Stimulated activated CD8-positive, alpha-beta memory T cell treated with anti-CD3 and anti-CD28 coated beads, Interleukin-12 subunit alpha, Interleukin-12 subunit beta, amount 100 ng/mL, for 4 hours (primary cell): ENCODE data around the gene PDGFD.

Experiments
- DNase-seq: peaks from one replicate; pipeline ENCODE4 v3.0.0-alpha.2; 2020; ENCODE audit warnings: low read depth

The PDGFD gene

DNA sequence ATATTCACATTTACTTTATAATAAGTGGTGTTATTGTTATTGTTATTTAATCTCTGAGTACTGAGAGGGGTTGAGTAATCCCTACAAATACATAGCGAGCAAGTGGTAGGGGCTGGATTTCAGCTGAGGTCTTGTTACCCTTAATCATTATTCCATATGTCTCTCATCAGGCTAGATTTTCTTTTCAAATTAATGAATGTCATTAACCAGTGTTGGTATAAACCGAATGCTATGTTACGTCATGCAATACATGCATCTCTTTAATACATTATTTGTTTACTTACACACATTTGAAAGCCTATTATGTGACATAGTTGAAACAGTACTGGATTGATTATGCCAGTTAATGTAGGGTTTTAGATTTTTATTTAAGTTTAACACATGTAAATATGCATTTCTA is 18.9 kb downstream of the PDGFD start:
- DNase-seq = no peak

DNA sequence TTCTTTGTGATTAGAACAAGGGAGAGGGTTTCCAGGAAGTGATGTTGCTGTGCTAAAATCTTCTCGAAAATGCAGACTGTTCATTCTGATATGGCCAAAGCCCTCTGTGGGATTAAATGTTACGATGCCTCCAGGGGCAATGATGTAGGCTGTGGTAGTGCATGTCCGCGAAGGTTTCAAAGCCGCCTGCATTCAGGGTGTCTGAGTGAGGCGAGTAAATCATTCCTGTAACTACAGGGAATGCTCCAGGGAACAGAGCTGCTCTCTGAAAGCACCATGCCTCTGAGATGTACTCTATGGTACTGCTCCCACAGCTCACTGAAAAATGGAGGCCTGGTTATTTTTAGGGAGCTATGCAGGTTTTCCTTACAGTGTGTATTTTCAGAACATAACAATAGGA is 21.2 kb downstream of the PDGFD start:
- no peak for DNase-seq

DNA sequence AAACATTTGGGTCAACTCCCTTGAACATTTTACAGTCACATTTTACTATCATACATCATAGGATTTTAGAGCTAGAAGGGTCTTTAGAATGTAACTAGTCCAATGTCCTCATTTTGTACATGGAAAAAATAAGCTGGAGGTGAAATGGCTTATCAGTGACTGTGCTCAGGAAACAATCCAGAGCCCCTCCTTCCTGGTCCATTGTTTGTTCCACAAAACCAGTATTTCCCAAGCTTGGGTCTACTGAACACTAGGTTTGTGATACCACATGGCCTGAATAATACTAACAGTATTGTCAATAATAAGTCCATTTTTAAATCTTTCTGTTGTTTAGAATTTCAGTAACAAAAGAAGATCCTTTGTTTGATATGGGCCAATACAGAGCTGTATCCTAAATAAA is 27.1 kb downstream of the PDGFD start:
- DNase-seq = no peak

DNA sequence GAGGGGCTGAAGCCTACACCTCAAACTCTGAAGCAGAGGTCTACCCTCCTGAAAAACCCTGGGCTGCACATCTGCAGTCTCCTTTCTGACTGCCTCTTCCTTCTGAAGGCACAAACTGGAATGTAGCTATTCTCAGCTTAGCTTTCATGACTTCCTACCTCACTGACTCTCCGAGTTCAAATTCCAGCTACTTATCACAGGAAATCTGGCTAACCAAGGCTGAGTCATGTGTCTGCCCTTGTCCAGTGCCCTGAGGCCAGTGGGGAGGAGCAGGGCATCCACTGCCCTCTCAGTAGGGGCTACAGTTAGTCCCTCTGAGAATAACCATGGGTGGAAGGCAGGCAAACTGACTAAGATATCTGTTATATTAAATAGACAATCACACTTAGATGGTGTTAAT is 29.2 kb downstream of the PDGFD start:
- DNase-seq = no peak

DNA sequence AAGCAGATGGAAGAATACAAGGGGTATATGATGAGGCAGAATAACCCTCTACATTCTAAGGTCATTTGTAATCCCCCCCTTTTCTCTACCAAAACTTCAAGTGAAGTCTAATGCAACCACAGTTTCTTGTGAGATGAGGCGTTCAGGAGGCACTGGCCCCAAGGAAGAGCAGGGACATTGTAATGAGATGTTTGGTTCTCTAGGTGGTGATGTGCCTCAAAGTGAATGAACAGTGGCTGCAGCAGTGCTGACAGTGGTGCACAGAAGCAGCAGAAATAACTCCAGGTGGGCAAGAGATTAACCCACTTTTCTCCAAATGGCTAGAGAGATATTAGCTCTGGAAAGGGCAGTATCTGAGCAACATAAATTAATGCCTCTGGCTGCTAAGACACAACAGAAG is 33.8 kb downstream of the PDGFD start:
- DNase-seq = no peak

DNA sequence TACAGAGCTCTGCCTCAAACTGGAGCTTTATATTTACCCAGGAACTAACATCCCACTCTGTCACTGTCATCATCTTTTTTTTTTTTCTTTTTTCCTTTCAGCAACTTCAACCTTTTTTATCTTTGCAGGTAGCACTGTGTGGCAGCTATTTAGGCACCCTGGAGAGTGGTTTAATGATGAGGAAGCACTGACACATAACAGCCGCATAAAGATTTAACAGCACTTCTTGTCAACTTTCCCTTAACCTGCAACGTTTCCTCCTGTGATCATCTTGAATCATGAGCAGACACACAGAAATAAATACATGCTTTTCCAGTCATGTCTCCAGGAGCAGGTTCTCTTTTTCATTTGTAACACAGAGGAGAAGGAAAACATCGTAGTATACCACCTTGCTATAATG is 34.8 kb downstream of the PDGFD start:
- DNase-seq = no peak

DNA sequence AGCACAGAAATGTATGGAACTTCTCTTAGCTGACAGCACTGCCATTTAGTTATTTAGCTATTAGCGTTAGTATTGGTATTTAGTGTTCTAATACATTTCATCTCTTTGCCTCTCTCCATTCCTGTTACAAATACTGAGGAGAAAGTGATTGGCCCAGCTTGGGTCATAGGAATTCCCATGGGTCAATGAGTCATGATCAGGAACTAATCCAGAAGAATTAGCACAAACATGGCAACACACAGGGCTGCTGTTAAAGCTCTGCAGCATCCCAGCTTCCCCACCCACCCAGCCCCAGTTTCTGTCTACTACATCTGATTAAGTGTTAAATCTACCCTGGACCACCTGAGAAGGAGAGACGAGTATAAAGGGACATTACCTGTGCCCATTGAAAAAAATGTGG is 36.1 kb downstream of the PDGFD start:
- no peak for DNase-seq

DNA sequence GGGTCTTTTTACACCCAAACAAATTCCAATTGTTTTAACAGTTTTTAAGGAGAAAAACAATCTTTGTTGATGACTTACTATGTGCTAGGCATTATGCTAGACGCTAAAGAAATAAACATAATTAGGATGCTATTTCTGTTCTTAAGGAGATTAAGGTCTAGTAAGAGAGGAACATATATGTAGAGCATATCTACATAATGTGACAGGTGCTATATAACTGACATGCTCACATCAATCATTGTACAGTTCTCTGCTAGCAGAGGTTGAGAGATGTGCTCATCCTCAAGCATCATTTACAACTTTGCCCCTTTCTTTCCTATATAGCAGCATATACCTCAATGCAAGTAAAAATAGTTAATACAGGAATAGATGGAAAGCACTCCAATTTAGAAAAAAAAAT is 37.5 kb downstream of the PDGFD start:
- DNase-seq = no peak

DNA sequence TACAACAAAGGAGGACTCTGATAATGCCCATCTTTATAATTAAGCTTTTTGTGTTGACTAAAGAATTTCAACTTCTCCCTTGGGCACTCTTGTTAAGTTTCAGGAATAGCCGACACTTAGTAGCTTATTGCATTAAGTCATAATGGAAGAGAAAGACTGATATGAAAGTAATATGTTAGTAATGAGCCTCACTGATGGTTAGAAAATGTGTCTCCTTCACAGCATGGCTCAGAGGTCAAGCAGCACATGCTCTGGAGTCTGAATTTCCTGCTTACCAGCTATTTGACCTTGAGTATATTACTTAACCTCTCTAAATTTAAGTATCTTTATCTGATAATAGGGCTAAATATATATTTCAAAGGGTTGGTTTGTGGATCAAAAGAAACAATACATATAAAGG is 39.0 kb downstream of the PDGFD start:
- DNase-seq = no peak

DNA sequence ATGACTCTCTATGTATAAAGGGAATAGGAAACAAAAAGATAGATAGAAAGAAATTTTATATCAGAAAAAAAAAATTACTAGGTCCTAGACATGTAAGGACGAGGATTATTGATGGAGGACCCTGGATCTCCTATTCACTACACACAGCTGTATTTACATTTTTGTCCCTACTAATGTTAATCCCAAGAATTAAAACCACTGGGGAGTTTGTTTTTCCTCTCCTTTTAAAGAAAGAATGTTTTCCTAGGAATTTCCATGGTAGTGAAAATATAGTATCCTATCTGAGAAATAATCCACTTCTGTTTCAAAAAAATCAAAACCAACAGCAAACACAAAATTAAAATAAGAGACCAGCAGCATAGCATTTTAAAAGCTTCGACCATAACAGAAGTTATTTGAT is 41.1 kb downstream of the PDGFD start:
- DNase-seq = no peak

DNA sequence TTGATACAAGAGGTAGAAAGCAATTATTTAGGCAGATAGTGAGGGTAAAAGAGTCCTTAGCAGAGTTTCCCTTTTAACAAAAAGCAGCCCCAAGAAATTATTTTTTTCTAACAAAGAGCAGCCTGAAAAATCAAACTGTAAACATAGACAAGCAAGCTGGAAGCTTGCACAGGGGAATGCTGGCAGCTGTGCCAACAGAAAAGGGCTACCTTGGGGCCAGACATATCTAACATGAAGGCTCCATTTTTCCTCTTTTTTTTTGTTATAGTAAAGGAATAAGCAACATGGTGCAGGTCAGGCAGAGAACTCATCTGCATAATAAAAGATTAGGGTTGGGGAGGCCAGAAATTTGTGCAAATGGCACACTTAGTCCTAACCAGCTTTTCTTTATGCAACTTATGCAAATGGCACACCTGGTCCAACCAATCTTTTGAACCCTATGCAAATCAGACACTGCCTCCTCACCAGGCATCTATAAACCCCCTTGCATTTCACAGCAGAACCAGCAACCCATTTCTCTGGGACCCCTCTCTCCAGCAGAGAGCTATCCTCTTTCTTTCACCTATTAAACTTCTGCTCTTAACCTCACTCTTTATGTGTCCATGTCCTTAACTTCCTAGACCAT is 41.8 kb downstream of the PDGFD start:
- no peak for DNase-seq

DNA sequence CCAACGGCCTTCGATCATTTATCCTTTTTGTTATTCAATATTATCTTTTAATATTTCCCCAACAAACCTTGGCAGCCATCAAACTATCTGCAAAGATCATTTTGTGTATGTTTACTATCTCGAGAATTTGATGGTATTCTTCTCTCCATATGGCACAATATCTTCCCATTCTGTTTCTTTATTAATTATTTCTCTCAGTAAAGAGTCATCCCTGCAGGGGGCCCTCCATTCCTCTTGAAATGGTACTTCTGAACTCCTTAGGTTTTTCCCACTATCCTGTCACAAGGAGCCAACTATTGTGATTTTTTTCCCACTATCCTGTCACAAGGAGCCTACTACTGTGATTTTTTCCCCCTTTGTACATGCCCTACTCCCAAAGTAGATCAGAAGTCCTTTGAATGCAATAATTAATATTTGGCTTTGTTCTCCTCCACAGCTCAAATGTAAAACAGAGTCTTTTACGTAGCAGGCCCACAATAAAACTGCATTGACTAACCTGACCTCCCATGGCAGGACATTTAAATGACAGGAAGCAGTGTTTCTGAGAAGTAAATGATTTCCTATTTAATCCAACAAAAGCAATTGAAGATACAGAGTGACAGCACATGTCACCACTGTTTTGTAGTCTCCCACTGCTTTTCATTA is 43.3 kb downstream of the PDGFD start:
- no peak for DNase-seq

DNA sequence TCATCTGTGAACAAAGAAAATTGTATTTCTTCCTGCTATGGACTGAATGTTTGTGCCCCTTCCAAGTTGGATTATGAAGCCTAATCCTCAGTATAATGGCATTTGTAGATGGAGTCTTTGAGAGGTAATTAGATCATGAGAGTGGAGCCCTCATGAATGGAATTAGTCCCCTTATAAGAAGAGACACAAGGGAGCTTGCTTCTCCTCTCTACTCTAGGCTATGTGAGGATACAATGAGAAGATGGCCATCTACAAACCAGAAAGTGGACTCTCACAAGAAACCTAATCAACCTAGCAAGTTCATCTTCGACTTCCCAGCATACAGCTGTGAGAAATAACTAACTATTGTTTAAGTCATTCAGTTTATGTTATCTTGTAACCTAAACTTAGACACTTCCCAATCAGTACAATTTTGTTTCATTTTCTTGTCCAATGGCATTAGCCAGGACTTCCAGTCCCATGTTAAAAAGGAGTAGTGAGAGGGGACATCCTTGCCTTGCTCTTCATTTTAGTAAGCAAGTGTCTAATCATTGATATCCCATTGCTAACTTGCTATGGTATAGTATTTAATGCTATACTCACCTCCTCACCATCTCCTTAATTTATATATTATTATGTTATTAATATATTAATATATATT is 45.7 kb downstream of the PDGFD start:
- DNase-seq = no peak

DNA sequence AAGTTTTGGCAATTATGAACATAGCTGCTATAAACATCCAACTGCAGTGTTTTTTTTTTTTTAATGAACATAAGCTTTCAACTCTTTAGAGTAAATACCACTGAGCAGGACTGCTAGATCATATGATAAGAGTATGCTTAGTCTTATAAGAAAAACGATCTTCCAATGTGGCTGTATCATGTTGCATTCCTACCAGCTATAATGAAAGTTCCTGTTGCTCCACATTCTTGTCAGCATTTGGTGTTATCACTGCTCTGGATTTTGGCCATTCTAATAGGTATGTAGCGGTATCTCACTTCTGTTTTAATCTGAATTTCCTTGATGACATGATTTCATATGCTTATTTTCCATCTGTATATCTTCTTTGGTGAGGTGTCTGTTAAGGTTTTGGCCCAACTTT is 50.4 kb downstream of the PDGFD start:
- no peak for DNase-seq

DNA sequence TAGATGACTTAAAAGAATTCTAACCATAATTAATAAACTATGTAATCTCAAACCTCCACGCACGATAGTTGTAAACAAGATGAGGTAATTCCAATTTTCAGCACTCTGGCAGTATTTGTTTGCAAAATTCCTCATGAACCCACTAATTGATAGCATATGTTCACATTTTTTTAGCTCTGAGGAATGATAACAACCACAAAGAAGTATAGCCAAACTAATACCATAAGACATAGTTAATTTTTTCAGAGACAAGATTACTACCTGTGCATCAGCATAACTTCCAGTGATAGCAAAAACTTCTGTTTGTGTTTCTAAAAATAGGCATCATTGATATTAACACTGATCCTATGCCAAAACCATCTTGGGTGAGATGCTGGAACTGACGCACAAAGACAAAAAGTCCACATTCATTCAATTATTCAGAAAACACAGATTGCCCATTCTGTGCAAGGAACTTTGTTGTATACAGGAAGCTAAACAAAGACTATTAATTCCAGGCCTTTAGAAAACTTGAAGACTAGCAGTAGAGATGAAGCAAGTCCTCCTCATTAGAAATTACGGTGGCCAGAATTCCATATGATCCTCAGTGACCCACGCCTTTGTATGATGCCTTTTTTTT is 57.7 kb downstream of the PDGFD start:
- no peak for DNase-seq

DNA sequence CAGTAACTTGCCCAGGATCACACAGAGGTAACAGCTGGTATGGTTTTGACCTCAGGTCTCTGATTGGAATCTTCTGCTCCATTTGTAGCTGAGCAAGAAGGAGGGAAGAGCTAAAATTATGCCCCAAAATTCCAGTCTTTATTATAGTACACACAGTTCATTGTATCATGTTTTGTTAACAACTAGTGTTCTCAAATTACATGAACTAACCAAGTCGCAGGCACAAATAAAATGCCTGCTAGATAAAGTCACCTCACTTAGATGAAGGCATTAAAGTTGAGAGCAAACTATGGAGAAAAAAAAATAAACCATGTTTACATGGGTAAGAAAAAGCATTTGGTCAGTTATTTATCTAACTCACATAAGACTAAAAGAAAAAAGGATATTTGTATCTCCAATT is 58.8 kb downstream of the PDGFD start:
- DNase-seq = no peak

DNA sequence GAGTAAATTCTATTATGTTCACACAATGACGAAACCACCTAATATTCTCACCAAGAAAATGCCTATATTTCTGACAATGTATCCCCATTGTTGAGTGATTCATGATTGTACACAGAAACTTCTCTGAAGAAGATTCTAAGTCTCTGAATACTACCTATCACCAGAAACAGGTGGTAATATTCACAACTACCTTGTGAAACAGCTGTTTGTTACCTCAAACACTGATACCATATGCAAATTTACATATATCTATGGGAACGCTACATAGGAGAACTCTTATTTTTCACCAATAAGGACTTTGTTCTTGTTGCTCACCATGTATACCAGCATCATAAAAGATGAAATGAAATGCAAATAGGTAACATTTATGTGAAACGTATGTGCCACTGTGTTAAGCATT is 59.3 kb downstream of the PDGFD start:
- no peak for DNase-seq

DNA sequence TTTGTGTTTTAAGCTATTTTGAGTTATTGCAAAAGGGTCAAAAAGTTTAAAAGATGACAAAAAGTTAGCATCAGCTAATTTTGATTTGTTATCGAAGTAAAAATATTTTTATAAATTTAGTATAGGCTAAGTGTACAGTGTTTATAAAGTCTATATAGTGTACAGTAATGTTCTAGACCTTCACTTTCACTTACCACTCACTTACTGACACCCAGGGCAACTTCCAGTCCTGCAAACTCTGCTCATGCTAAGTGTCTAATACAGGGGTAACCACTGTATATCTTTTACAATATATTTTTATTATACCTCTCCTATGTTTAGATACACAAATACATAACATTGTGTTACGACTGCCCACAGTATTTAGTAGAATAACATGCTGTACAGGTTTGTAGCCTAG is 59.7 kb downstream of the PDGFD start:
- DNase-seq = no peak

DNA sequence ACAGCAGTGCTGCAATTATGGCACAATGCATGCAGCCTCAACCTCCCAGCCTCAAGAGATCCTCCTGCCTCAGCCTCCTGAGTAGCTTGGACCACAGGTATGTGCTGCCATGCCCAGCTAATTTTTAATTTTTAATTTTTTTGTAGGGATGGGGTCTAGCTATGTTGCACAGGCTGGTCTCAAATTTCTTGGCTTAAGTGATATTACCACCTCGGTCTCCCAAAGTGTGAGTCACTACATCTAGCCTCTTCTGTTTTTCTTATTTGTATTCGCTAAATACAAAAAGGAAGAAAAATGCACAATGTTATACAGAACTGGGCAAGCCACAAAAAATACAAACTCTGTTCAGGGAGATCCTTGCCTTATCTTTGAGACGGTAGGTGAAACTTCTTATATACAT is 65.4 kb downstream of the PDGFD start:
- no peak for DNase-seq

DNA sequence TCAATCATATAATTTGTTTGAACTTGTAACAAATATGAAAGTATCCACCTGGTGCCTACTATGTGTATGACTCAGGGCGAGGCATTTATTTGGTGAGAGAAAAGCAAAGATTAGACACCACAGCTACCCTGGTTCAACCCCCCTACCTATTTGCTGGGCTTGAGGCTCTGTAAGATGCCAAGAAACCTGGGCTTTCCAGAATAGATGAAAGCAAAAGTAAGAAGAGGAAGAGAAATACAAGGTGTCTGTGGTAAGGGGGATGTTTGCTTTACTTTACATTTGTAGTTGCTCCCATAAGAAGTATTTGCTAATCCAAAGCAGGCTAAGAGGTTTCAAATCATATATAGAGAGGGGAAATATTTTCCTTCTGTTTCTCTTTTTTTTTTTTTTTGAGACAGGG is 65.8 kb downstream of the PDGFD start:
- no peak for DNase-seq

DNA sequence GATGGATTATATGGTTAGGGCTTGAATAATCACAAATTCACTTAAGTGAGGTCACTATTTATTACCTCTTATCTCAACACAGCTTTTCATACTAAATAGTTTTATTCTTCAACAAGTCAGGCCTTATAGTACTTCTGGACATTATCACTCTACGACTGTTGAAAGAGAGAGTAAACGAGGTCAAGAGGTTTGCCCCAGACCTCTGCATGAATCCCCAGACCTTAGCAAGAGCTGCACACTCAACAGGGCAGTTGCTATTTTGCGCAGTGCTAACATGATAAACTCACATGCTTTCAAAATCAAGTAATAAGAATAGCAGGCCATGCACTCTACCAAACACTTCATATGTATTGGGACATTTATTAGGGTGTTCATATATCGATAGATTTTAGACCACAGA is 67.0 kb downstream of the PDGFD start:
- DNase-seq = no peak

DNA sequence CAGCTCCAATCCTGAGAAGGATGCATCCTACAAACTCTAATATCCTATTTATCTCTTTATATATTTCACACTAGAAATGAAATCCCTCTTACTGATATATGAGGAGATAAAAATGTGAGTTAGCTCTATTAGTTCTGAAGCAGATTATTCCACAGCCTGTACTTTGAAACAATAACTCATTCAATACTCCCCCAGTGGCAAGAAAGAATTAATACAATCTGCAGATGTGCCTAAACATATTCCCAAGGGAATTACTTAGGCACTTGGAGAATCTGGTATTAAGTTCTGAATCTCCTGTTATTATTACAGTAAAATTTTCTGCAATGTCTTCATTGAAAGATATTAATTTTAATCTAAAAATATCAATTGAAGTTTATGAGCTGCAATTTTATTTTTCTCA is 68.2 kb downstream of the PDGFD start:
- DNase-seq = no peak

DNA sequence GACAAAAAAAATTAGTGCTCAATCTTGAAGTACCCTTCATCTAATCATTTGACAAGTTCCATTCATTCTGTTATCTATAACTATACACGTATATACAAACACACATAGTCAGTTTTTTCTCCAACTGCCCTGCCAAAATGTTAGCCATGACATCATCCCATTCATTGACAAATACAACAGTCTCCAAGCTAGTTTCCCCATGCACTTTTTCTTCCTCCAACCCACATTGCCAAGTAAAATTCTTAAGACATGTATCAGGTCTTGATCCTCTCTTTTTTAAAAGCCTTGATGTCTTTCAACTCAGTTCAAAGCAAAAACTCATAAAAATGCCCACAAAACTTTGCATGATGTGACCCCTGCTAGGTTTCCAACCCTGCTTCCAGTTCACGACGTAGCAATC is 69.4 kb downstream of the PDGFD start:
- no peak for DNase-seq
